HFF-Myc (cell line): Measurements from ENCODE around the gene PARD3B.

Experiments used
- DNase-seq: peaks from one replicate; pipeline ENCODE4 v3.0.0-alpha.2; 2011; ENCODE audit warnings: low read depth; ENCODE audit errors: extremely low read depth
- H3K4me3 ChIP-seq: replicated peaks from 2 replicates; pipeline ENCODE4 v1.5.1; 2011; ENCODE audit warnings: low read depth, mild to moderate bottlenecking, control low read depth, low read length
- TF ChIP-seq, protein P1 (sequence below): IDR thresholded peaks from 2 replicates; pipeline ENCODE4 v1.5.1; 2012; ENCODE audit warnings: mild to moderate bottlenecking, low read depth, low read length, control low read depth; ENCODE audit errors: missing control alignments

The PARD3B gene

DNA sequence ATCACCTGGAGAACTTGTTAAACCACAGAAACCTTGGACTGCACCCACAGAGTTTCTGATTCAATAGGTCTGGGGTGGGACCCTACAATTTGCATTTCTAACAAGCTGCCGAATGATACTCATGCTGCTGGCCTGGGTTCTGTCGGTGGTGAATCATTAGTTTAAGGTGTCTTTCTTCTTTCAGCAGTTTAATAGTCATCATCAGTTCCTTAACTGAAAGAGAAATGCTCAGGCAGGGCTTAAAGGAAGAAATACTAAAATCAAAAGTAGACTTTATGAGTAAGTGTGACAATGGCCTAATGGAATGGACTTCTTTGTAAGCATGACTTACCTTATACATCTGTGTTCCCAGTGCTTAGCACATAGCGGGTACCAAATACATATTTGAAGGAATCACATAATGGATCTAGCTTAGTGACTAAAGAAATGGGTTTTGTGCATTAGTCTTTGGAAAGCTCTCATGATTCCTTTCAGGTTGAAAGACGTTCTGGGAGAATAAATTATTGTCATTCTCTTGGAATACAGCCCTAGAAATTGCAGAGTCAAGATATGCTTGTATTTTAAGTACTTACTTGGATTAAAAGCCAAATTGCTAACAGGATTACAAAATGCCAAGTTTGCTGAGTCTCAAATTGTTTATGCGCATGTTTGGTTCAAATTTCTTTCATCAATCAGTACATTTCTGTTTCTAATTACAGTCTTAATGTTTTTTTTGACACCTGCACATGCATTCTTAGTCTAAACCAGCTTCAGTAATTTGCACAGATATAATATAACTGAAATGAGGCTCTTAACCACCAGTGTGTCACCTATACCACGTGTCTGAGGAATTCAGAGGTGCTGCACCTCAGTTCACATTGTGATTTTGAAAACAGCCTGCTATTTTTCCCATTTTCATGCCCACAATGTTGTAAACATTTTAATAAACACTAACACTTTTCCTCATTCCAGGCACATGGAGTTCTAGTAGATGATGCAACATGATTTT is 916.7 kb downstream of the PARD3B start:
- no peak for DNase-seq
- no peak overlapping the region for H3K4me3 ChIP-seq
- TF ChIP-seq, protein P1, sequence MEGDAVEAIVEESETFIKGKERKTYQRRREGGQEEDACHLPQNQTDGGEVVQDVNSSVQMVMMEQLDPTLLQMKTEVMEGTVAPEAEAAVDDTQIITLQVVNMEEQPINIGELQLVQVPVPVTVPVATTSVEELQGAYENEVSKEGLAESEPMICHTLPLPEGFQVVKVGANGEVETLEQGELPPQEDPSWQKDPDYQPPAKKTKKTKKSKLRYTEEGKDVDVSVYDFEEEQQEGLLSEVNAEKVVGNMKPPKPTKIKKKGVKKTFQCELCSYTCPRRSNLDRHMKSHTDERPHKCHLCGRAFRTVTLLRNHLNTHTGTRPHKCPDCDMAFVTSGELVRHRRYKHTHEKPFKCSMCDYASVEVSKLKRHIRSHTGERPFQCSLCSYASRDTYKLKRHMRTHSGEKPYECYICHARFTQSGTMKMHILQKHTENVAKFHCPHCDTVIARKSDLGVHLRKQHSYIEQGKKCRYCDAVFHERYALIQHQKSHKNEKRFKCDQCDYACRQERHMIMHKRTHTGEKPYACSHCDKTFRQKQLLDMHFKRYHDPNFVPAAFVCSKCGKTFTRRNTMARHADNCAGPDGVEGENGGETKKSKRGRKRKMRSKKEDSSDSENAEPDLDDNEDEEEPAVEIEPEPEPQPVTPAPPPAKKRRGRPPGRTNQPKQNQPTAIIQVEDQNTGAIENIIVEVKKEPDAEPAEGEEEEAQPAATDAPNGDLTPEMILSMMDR, result no peak

- no peak for DNase-seq
- no peak overlapping the region for H3K4me3 ChIP-seq
- TF ChIP-seq, protein P1, result no peak
Observed at GRCh38 chr2:205462681-205463345, 917.5 kb downstream of the PARD3B start.

GRCh38 chr2:205463466-205464025 is 918.3 kb downstream of the PARD3B start:
- H3K4me3 ChIP-seq, result no peak overlapping the region
- DNase-seq, result no peak
- TF ChIP-seq, protein P1, result no peak

GRCh38 chr2:205464681-205465080 is 919.4 kb downstream of the PARD3B start:
- TF ChIP-seq, protein P1, result no peak
- no peak overlapping the region for H3K4me3 ChIP-seq
- no peak for DNase-seq

DNA sequence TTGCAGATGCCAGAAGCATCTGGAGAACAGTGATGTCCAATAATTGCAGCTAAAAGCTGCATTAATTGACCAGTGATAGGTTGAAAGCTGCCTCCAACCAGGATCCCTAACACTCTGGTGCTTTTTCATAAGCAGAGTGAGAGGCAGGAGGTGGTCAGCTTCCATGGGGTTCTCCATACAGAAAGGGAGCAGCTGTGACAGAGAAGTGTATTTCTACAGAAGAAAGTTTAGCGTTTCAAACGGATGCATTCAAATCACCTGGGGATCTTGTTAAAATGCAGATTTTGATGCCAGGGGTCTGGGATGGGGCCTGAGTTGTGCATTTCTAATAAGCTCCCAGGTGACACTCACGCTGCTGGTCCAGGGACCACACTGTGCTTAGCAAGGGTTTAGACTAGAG is 920.5 kb downstream of the PARD3B start:
- no peak overlapping the region for H3K4me3 ChIP-seq
- DNase-seq, result no peak
- TF ChIP-seq, protein P1, result no peak

- TF ChIP-seq, protein P1, result no peak
- no peak overlapping the region for H3K4me3 ChIP-seq
- no peak for DNase-seq
Observed at GRCh38 chr2:205471776-205472175, 926.5 kb downstream of the PARD3B start.
